Activated T-helper 2 cell treated with anti-CD3 and anti-CD28 coated beads, Interferon-gamma antibody, Interleukin-2, Interleukin-4, amounts not matched to agents 10 μg/mL and 5 μg/mL and 100 μg/mL, durations not matched to agents 14 hours and 24 hours and 36 hours (primary cell): ENCODE data around the gene PRL. TPM values are rescaled to one million over a fixed set of nuclear protein-coding genes. Genes with fewer than 3 reads are reported as not detected.

Experiments
- DNase-seq: peaks from one replicate; pipeline ENCODE4 v3.0.0; 2021; ENCODE audit warnings: low spot score
- H3K27ac Mint-ChIP-seq: one replicate; pipeline ENCODE4 v1.8.0; 2021; ENCODE audit warnings: mixed read lengths
- H3K27me3 Mint-ChIP-seq: one replicate; pipeline ENCODE4 v1.8.0; 2021; ENCODE audit warnings: low read depth, mixed read lengths
- H3K36me3 Mint-ChIP-seq: one replicate; pipeline ENCODE4 v1.8.0; 2021; ENCODE audit warnings: low read depth, mixed read lengths
- H3K4me1 Mint-ChIP-seq: one replicate; pipeline ENCODE4 v1.8.0; 2021; ENCODE audit warnings: low read depth, mixed read lengths
- H3K4me3 Mint-ChIP-seq: one replicate; pipeline ENCODE4 v1.8.0; 2021; ENCODE audit warnings: low read depth, mild to moderate bottlenecking, moderate library complexity, mixed read lengths
- H3K9me3 Mint-ChIP-seq: one replicate; pipeline ENCODE4 v1.8.0; 2021; ENCODE audit warnings: mixed read lengths
- intact Hi-C: fragments of 100-400 bp; cut with micrococcal nuclease; formaldehyde crosslinking; loops from one replicate; pipeline ENCODE4 v1.15.1; 2023
- total RNA-seq: library from RNA; stranded (reverse); gene quantifications from 2 replicates; pipeline ENCODE4 v1.2.3, GENCODE V29; 2022

Gene PRL
- not detected in 2 replicates for total RNA-seq

- intact Hi-C loops = no loop called here
Measured at GRCh38 chr6:22296936-22297335, at the start of gene PRL. PRL (minus strand) TSS chr6:22297036; CDS start chr6:22296982, 54 bp downstream.

GRCh38 chr6:22343864-22344263 lies 47.0 kb upstream of the PRL start:
- H3K4me3 Mint-ChIP-seq = no peak overlapping the region
- no peak overlapping the region for H3K27ac Mint-ChIP-seq
- no peaks in the 10 kb centered on the region for H3K27me3 Mint-ChIP-seq
- intact Hi-C loops = no loop called here
- no peaks in the 10 kb centered on the region for H3K36me3 Mint-ChIP-seq
- H3K4me1 Mint-ChIP-seq = no peaks in the 10 kb centered on the region
- DNase-seq = no peak
- H3K9me3 Mint-ChIP-seq = peaks cover 8% of the 10 kb centered on the region

More at GRCh38 chr6:22296936-22297335, at the start of gene PRL:
- H3K9me3 Mint-ChIP-seq = no peaks in the 10 kb centered on the region
- DNase-seq = no peak
- H3K36me3 Mint-ChIP-seq = no peaks in the 10 kb centered on the region
- H3K27ac Mint-ChIP-seq = no peak within 1 kb of the TSS
- H3K27me3 Mint-ChIP-seq = peaks cover 2% of the 10 kb centered on the region
- no peak within 1 kb of the TSS for H3K4me3 Mint-ChIP-seq
- H3K4me1 Mint-ChIP-seq = no peaks in the 10 kb centered on the region

- Mint-ChIP-seq H3K9me3 (no peaks in the 10 kb centered on the region), H3K4me1 (peaks cover 1% of the 10 kb centered on the region), H3K4me3 (no peak overlapping the region), H3K27ac (no peak overlapping the region), H3K27me3 (no peaks in the 10 kb centered on the region), H3K36me3 (no peaks in the 10 kb centered on the region)
- intact Hi-C loops = no loop called here
- no peak for DNase-seq
Measured at GRCh38 chr6:22334778-22335177, 37.9 kb upstream of the PRL start.

- DNase-seq = no peak
- no peaks in the 10 kb centered on the region for H3K27me3 Mint-ChIP-seq
- H3K27ac Mint-ChIP-seq = no peak overlapping the region
Measured at GRCh38 chr6:22333802-22334201, 37.0 kb upstream of the PRL start.

GRCh38 chr6:22332711-22333110 lies 35.9 kb upstream of the PRL start:
- no peak overlapping the region for H3K4me3 Mint-ChIP-seq
- no peak overlapping the region for H3K27ac Mint-ChIP-seq
- H3K27me3 Mint-ChIP-seq = no peaks in the 10 kb centered on the region
- no peaks in the 10 kb centered on the region for H3K36me3 Mint-ChIP-seq
- DNase-seq = no peak
- no peaks in the 10 kb centered on the region for H3K9me3 Mint-ChIP-seq
- peaks cover 1% of the 10 kb centered on the region for H3K4me1 Mint-ChIP-seq
- intact Hi-C loops = no loop called here

More at GRCh38 chr6:22333802-22334201, 37.0 kb upstream of the PRL start:
- H3K4me1 Mint-ChIP-seq = peaks cover 1% of the 10 kb centered on the region
- no peaks in the 10 kb centered on the region for H3K36me3 Mint-ChIP-seq
- intact Hi-C loops = no loop called here
- no peak overlapping the region for H3K4me3 Mint-ChIP-seq
- H3K9me3 Mint-ChIP-seq = no peaks in the 10 kb centered on the region

GRCh38 chr6:22332216-22332615 lies 35.4 kb upstream of the PRL start:
- intact Hi-C loops = no loop called here
- no peaks in the 10 kb centered on the region for H3K27me3 Mint-ChIP-seq
- H3K4me1 Mint-ChIP-seq = peaks cover 1% of the 10 kb centered on the region
- no peaks in the 10 kb centered on the region for H3K36me3 Mint-ChIP-seq
- H3K27ac Mint-ChIP-seq = no peak overlapping the region
- H3K4me3 Mint-ChIP-seq = no peak overlapping the region
- no peak for DNase-seq
- no peaks in the 10 kb centered on the region for H3K9me3 Mint-ChIP-seq

- H3K36me3 Mint-ChIP-seq = no peaks in the 10 kb centered on the region
- no peak for DNase-seq
- H3K9me3 Mint-ChIP-seq = no peaks in the 10 kb centered on the region
- intact Hi-C loops = no loop called here
- H3K4me3 Mint-ChIP-seq = no peak overlapping the region
- H3K4me1 Mint-ChIP-seq = peaks cover 1% of the 10 kb centered on the region
- no peak overlapping the region for H3K27ac Mint-ChIP-seq
- H3K27me3 Mint-ChIP-seq = no peaks in the 10 kb centered on the region
Measured at GRCh38 chr6:22330941-22331340, 34.1 kb upstream of the PRL start.

- H3K27ac Mint-ChIP-seq = no peak overlapping the region
- H3K36me3 Mint-ChIP-seq = no peaks in the 10 kb centered on the region
- H3K4me1 Mint-ChIP-seq = no peaks in the 10 kb centered on the region
- no peak for DNase-seq
- no peaks in the 10 kb centered on the region for H3K27me3 Mint-ChIP-seq
- H3K9me3 Mint-ChIP-seq = no peaks in the 10 kb centered on the region
- intact Hi-C loops = no loop called here
- H3K4me3 Mint-ChIP-seq = no peak overlapping the region
Measured at GRCh38 chr6:22328474-22328873, 31.6 kb upstream of the PRL start.

GRCh38 chr6:22327881-22328280 lies 31.0 kb upstream of the PRL start:
- intact Hi-C loops = no loop called here
- no peak for DNase-seq
- H3K27me3 Mint-ChIP-seq = no peaks in the 10 kb centered on the region
- no peaks in the 10 kb centered on the region for H3K4me1 Mint-ChIP-seq
- H3K27ac Mint-ChIP-seq = no peak overlapping the region
- no peaks in the 10 kb centered on the region for H3K36me3 Mint-ChIP-seq
- H3K4me3 Mint-ChIP-seq = no peak overlapping the region
- H3K9me3 Mint-ChIP-seq = no peaks in the 10 kb centered on the region

GRCh38 chr6:22326500-22326899 lies 29.7 kb upstream of the PRL start:
- Mint-ChIP-seq H3K27ac (no peak overlapping the region), H3K36me3 (no peaks in the 10 kb centered on the region), H3K27me3 (no peaks in the 10 kb centered on the region), H3K4me1 (no peaks in the 10 kb centered on the region), H3K4me3 (no peak overlapping the region), H3K9me3 (no peaks in the 10 kb centered on the region)
- no peak for DNase-seq
- intact Hi-C loops = no loop called here

- Mint-ChIP-seq H3K36me3 (no peaks in the 10 kb centered on the region), H3K27ac (no peak overlapping the region), H3K27me3 (no peaks in the 10 kb centered on the region), H3K9me3 (no peaks in the 10 kb centered on the region), H3K4me1 (no peaks in the 10 kb centered on the region), H3K4me3 (no peak overlapping the region)
- intact Hi-C loops = no loop called here
- DNase-seq = no peak
Measured at GRCh38 chr6:22325481-22325880, 28.6 kb upstream of the PRL start.

GRCh38 chr6:22323848-22324247 lies 27.0 kb upstream of the PRL start:
- Mint-ChIP-seq H3K4me3 (no peak overlapping the region), H3K27me3 (no peaks in the 10 kb centered on the region), H3K36me3 (no peaks in the 10 kb centered on the region), H3K9me3 (no peaks in the 10 kb centered on the region), H3K4me1 (no peaks in the 10 kb centered on the region), H3K27ac (no peak overlapping the region)
- DNase-seq = no peak
- intact Hi-C loops = no loop called here

GRCh38 chr6:22322103-22323030 lies 25.5 kb upstream of the PRL start:
- Mint-ChIP-seq H3K36me3 (no peaks in the 10 kb centered on the region), H3K9me3 (no peaks in the 10 kb centered on the region), H3K4me1 (no peaks in the 10 kb centered on the region)

More at GRCh38 chr6:22322103-22323030, 25.5 kb upstream of the PRL start:
- H3K27me3 Mint-ChIP-seq = no peaks in the 10 kb centered on the region
- no peak overlapping the region for H3K27ac Mint-ChIP-seq
- DNase-seq = no peak
- intact Hi-C loops = no loop called here
- no peak overlapping the region for H3K4me3 Mint-ChIP-seq
